Endothelial cell of umbilical vein (primary cell): ENCODE data around the gene PRKCQ. TPM values are rescaled to one million over a fixed set of nuclear protein-coding genes. Genes with fewer than 3 reads are reported as not detected.

Source experiments
- BruUV-seq: library from RNA; stranded (reverse); fragments of 400-500 nt; replicated peaks from 2 replicates; lab custom pipeline; 2021; lab: Mats Ljungman, UMichigan
- CTCF ChIA-PET: fragments of 300-600, 350-600 bp; sonication (Branson Sonifier 250); formaldehyde crosslinking; loops from one replicate; lab custom pipeline; 2021; ENCODE audit warnings: antibody characterized with exemption, inconsistent platforms; lab: Charles Lee
- POLR2A ChIA-PET: fragments of 300-600, 350-600 bp; sonication (Branson Sonifier 250); formaldehyde crosslinking; loops from one replicate; lab custom pipeline; 2021; ENCODE audit warnings: antibody characterized with exemption, inconsistent platforms; lab: Charles Lee
- DNase-seq: peaks from one replicate; pipeline ENCODE4 v3.0.0-alpha.2; 2011; ENCODE audit warnings: low read depth, low spot score
- FAIRE-seq: peaks from 2 replicates; lab custom pipeline; 2011; peaks lifted over from hg19 to GRCh38; lab: Jason Lieb, UNC
- H2AFZ ChIP-seq: 2 replicates; pipeline ENCODE4 v1.6.0; 2012; ENCODE audit warnings: low read depth, low read length, control low read depth, inconsistent platforms
- H3K27ac ChIP-seq: 2 replicates; pipeline ENCODE4 v1.5.1; 2011; ENCODE audit warnings: low read depth, mild to moderate bottlenecking, control low read depth, low read length, moderate library complexity; ENCODE audit not compliant: insufficient read depth
- H3K27me3 ChIP-seq, 2 experiments: 2 replicates each; pipeline versions ENCODE4 v1.6.0 to v1.6.1; 2011; ENCODE audit warnings: low read length in 2 of 2, mixed read lengths in 1 of 2; ENCODE audit not compliant: control insufficient read depth in 2 of 2, insufficient read depth in 2 of 2
- H3K36me3 ChIP-seq, 2 experiments: 2 replicates in 1 of 2; 3 replicates in 1 of 2; pipeline ENCODE4 v1.5.1; 2011; ENCODE audit warnings: low read length in 2 of 2, mild to moderate bottlenecking in 1 of 2, moderate library complexity in 1 of 2; ENCODE audit not compliant: control insufficient read depth in 2 of 2, insufficient read depth in 2 of 2; ENCODE audit errors: extremely low read depth in 1 of 2
- H3K4me1 ChIP-seq: 3 replicates; pipeline ENCODE4 v1.5.1; 2011; ENCODE audit warnings: mild to moderate bottlenecking, low read length; ENCODE audit not compliant: control insufficient read depth, insufficient read depth; ENCODE audit errors: extremely low read depth
- H3K4me2 ChIP-seq: 2 replicates; pipeline ENCODE4 v1.6.1; 2011; ENCODE audit warnings: low read length, control low read depth, mixed read lengths; ENCODE audit not compliant: insufficient read depth
- H3K4me3 ChIP-seq, 3 experiments: fragments of 200-600 bp in 1 of 3; sonication (generic), shearing (Covaris generic) in 1 of 3; replicated peaks in 1 of 3; 2 replicates each; pipeline ENCODE4 v1.5.1; 2011 to 2016; ENCODE audit warnings: control low read depth in 3 of 3, low read length in 3 of 3, mild to moderate bottlenecking in 2 of 3, inconsistent platforms in 1 of 3, low read depth in 1 of 3, moderate library complexity in 1 of 3; ENCODE audit not compliant: insufficient read depth in 1 of 3
- H3K79me2 ChIP-seq: 2 replicates; pipeline ENCODE4 v1.6.0; 2012; ENCODE audit warnings: low read length, inconsistent platforms; ENCODE audit not compliant: control insufficient read depth, insufficient read depth
- H3K9ac ChIP-seq: replicated peaks from 2 replicates; pipeline ENCODE3; 2011; ENCODE audit warnings: low read length, control low read depth; ENCODE audit not compliant: insufficient read depth; ENCODE audit errors: extremely low read depth
- H3K9me1 ChIP-seq: replicated peaks from 3 replicates; pipeline ENCODE4 v1.6.0; 2011; ENCODE audit warnings: mild to moderate bottlenecking, low read length; ENCODE audit not compliant: control insufficient read depth, insufficient read depth; ENCODE audit errors: extremely low read depth
- H3K9me3 ChIP-seq: replicated peaks from 2 replicates; pipeline ENCODE4 v1.5.1; 2012; ENCODE audit warnings: low read length, inconsistent platforms; ENCODE audit not compliant: control insufficient read depth, insufficient read depth
- H4K20me1 ChIP-seq: replicated peaks from 2 replicates; pipeline ENCODE3; 2011; ENCODE audit warnings: mild to moderate bottlenecking, low read length; ENCODE audit not compliant: control insufficient read depth, insufficient read depth; ENCODE audit errors: extremely low read depth
- EZH2 ChIP-seq: IDR thresholded peaks from 2 replicates; pipeline ENCODE4 v1.6.1; 2012; ENCODE audit warnings: borderline replicate concordance, low read depth, mild to moderate bottlenecking, moderate library complexity, low read length, inconsistent platforms; ENCODE audit not compliant: severe bottlenecking
- FOS ChIP-seq: IDR thresholded peaks from 2 replicates; pipeline ENCODE4 v1.6.1; 2011; ENCODE audit warnings: mild to moderate bottlenecking, low read length, moderate library complexity, borderline replicate concordance; ENCODE audit not compliant: insufficient read depth
- GATA2 ChIP-seq: IDR thresholded peaks from 2 replicates; pipeline ENCODE4 v1.7.0; 2011; ENCODE audit warnings: low read depth, mild to moderate bottlenecking, moderate library complexity, mixed read lengths, low read length; ENCODE audit not compliant: insufficient read length, insufficient read depth
- JUN ChIP-seq: IDR thresholded peaks from 2 replicates; pipeline ENCODE4 v1.6.1; 2011; ENCODE audit warnings: borderline replicate concordance, low read depth; ENCODE audit not compliant: insufficient read length, insufficient read depth
- MYC ChIP-seq: IDR thresholded peaks from one replicate; pipeline ENCODE4 v1.6.1; 2011; ENCODE audit warnings: mild to moderate bottlenecking, low read depth, low read length
- POLR2A ChIP-seq: IDR thresholded peaks from 2 replicates; pipeline ENCODE4 v1.6.1; 2012; ENCODE audit warnings: low read depth, mild to moderate bottlenecking, control low read depth, low read length
- dilution Hi-C: fragments of 300-500 bp; cut with MboI; formaldehyde crosslinking; loops from one replicate; pipeline ENCODE4 v1.15.0; 2019; ENCODE audit warnings: low sequenced_read_pairs; ENCODE audit not compliant: extremely low pct_ligation_motif_present
- intact Hi-C: fragments of 100-400 bp; cut with micrococcal nuclease; formaldehyde crosslinking; loops from one replicate; pipeline ENCODE4 v1.10.0; 2022
- polyA plus RNA-seq, 4 experiments: library from polyadenylated mRNA; depleted of rRNA in 3 of 4; stranded (reverse) in 3 of 4; unstranded in 1 of 4; fragments of >200 nt; gene quantifications; 2 replicates each; pipeline versions ENCODE4 v1.2.1 to v1.2.3, GENCODE V29; 2011 to 2012; ENCODE audit warnings: missing spikeins in 1 of 4
- total RNA-seq: library from RNA; stranded (reverse); gene quantifications from 2 replicates; pipeline ENCODE4 v1.2.3, GENCODE V29; 2021
- TF ChIP-seq, protein P1 (sequence below), 2 donors: IDR thresholded peaks; 1 replicate in 1 of 2; 2 replicates in 1 of 2; pipeline ENCODE4 v1.5.1; 2011; ENCODE audit warnings: low read length in 2 of 2, mild to moderate bottlenecking in 2 of 2, moderate library complexity in 2 of 2, control low read depth in 1 of 2, inconsistent platforms in 1 of 2, low read depth in 1 of 2; ENCODE audit not compliant: insufficient read depth in 1 of 2; ENCODE audit errors: extremely low read depth in 1 of 2
- TF ChIP-seq, protein P2 (sequence below): IDR thresholded peaks from 2 replicates; pipeline ENCODE4 v1.6.1; 2011; ENCODE audit not compliant: insufficient read depth, insufficient read length

The PRKCQ gene
- total and polyA plus RNA-seq, 2 donors (not counting 3 experiments of a cell fraction or from before 2014, with no cell fraction given), result 0.32 to 0.55 TPM

- H2AFZ ChIP-seq, result peak overlapping the region; percentile 90
These were observed 178.3 kb downstream of the PRKCQ start for GRCh38 chr10:6401558-6402348.

More at GRCh38 chr10:6401558-6402348, 178.3 kb downstream of the PRKCQ start:
- intact Hi-C loops (loop anchor here (1.0 kb wide), 9 partner anchors 126 to 456 kb away; partner anchors contain the start of gene PFKFB3), dilution Hi-C loops (no loop called here)
- H3K4me2 ChIP-seq, result peak overlapping the region; percentile 93
- peaks cover 6% of the 10 kb centered on the region for H3K4me1 ChIP-seq
- H3K27ac ChIP-seq, result peak overlapping the region; percentile 86
- DNase-seq, result peak; percentile 89
- peak overlapping the region; percentile 23 to 80 (median 36) for H3K4me3 ChIP-seq
- H3K27me3 ChIP-seq, result peaks cover 2 to 9% of the 10 kb centered on the region in 2 experiments
- ChIA-PET CTCF (interaction anchor here (0.6 to 3.8 kb wide), 95 partner anchors 9 to 779 kb away, joined by 3 to 285 read pairs (median 5); partner anchors contain the start of genes ANKRD16, FBH1, PFKFB3 and RBM17), POLR2A (interaction anchor here (0.6 to 2.3 kb wide), 8 partner anchors 127 to 316 kb away, joined by 3 to 40 read pairs (median 4); partner anchors contain the start of gene PFKFB3)
- H4K20me1 ChIP-seq, result no peaks in the 10 kb centered on the region
- no peaks in the 10 kb centered on the region for H3K36me3 ChIP-seq
- TF ChIP-seq, protein P1, sequence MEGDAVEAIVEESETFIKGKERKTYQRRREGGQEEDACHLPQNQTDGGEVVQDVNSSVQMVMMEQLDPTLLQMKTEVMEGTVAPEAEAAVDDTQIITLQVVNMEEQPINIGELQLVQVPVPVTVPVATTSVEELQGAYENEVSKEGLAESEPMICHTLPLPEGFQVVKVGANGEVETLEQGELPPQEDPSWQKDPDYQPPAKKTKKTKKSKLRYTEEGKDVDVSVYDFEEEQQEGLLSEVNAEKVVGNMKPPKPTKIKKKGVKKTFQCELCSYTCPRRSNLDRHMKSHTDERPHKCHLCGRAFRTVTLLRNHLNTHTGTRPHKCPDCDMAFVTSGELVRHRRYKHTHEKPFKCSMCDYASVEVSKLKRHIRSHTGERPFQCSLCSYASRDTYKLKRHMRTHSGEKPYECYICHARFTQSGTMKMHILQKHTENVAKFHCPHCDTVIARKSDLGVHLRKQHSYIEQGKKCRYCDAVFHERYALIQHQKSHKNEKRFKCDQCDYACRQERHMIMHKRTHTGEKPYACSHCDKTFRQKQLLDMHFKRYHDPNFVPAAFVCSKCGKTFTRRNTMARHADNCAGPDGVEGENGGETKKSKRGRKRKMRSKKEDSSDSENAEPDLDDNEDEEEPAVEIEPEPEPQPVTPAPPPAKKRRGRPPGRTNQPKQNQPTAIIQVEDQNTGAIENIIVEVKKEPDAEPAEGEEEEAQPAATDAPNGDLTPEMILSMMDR (IDR thresholded peaks at IDR 0.05; ENCODE audit: extremely low read depth in 1 of 2, insufficient read depth in 1 of 2, low read depth in 1 of 2, low read length in 2 of 2), result peak; percentile 62 to 76
- peak; percentile 55 for TF ChIP-seq FOS
- TF ChIP-seq GATA2, result no peak
- peak; percentile 22 for TF ChIP-seq JUN
- TF ChIP-seq MYC, result no peak
- no peak for TF ChIP-seq POLR2A
- TF ChIP-seq, protein P2, sequence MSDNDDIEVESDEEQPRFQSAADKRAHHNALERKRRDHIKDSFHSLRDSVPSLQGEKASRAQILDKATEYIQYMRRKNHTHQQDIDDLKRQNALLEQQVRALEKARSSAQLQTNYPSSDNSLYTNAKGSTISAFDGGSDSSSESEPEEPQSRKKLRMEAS, result no peak
- no peak for TF ChIP-seq EZH2
- no TSS peak for BruUV-seq
- no peaks in the 10 kb centered on the region for H3K79me2 ChIP-seq
- H3K9me3 ChIP-seq, result no peaks in the 10 kb centered on the region
- H3K9ac ChIP-seq, result peak overlapping the region; percentile 77
- peak; percentile 90 for FAIRE-seq
- no peaks in the 10 kb centered on the region for H3K9me1 ChIP-seq
